ENCODE measurements around the gene RBM26. TPM values are rescaled to one million over a fixed set of nuclear protein-coding genes. Genes with fewer than 3 reads are reported as not detected.

Gene RBM26
- polyA plus RNA-seq, 1 donor from 2014 or later: 18.4 TPM

- Mint-ChIP-seq H3K4me3 (no peak overlapping the region), H3K4me1 (no peaks in the 10 kb centered on the region), H3K27ac (no peak overlapping the region), H3K27me3 (no peaks in the 10 kb centered on the region), H3K36me3 (peaks cover 2% of the 10 kb centered on the region), H3K9me3 (no peaks in the 10 kb centered on the region)
Observed at GRCh38 chr13:79435561-79435990, 29.5 kb upstream of the RBM26 start.

GRCh38 chr13:79434556-79434955, 28.5 kb upstream of the RBM26 start:
- Mint-ChIP-seq H3K4me3 (no peak overlapping the region), H3K36me3 (peaks cover 3% of the 10 kb centered on the region), H3K27me3 (no peaks in the 10 kb centered on the region), H3K4me1 (no peaks in the 10 kb centered on the region), H3K9me3 (no peaks in the 10 kb centered on the region), H3K27ac (no peak overlapping the region)

GRCh38 chr13:79432992-79433391, 26.9 kb upstream of the RBM26 start:
- peaks cover 3% of the 10 kb centered on the region for H3K36me3 Mint-ChIP-seq
- no peak overlapping the region for H3K4me3 Mint-ChIP-seq
- H3K27me3 Mint-ChIP-seq: no peaks in the 10 kb centered on the region
- no peaks in the 10 kb centered on the region for H3K9me3 Mint-ChIP-seq
- no peak overlapping the region for H3K27ac Mint-ChIP-seq
- peaks cover 0 to 3% (median 0%) of the 10 kb centered on the region in 3 donors for H3K4me1 Mint-ChIP-seq

GRCh38 chr13:79432086-79432485, 26.0 kb upstream of the RBM26 start:
- Mint-ChIP-seq H3K4me1 (peaks cover 0 to 3% (median 0%) of the 10 kb centered on the region in 3 donors), H3K36me3 (peaks cover 3% of the 10 kb centered on the region), H3K4me3 (no peak overlapping the region), H3K27me3 (no peaks in the 10 kb centered on the region), H3K27ac (no peak overlapping the region), H3K9me3 (no peaks in the 10 kb centered on the region)

GRCh38 chr13:79429309-79429708, 23.3 kb upstream of the RBM26 start:
- H3K27me3 Mint-ChIP-seq: no peaks in the 10 kb centered on the region
- H3K36me3 Mint-ChIP-seq: peaks cover 3% of the 10 kb centered on the region
- H3K9me3 Mint-ChIP-seq: no peaks in the 10 kb centered on the region
- no peak overlapping the region for H3K4me3 Mint-ChIP-seq
- H3K27ac Mint-ChIP-seq: no peak overlapping the region
- peaks cover 0 to 3% (median 0%) of the 10 kb centered on the region in 3 donors for H3K4me1 Mint-ChIP-seq

GRCh38 chr13:79427883-79428282, 21.8 kb upstream of the RBM26 start:
- peak overlapping the region in 1 of 3 donors; percentile 63 for H3K27ac Mint-ChIP-seq
- no peak overlapping the region for H3K4me3 Mint-ChIP-seq
- H3K36me3 Mint-ChIP-seq: peaks cover 3% of the 10 kb centered on the region
- no peaks in the 10 kb centered on the region for H3K9me3 Mint-ChIP-seq
- no peaks in the 10 kb centered on the region for H3K27me3 Mint-ChIP-seq
- H3K4me1 Mint-ChIP-seq: peaks cover 0 to 3% (median 0%) of the 10 kb centered on the region in 3 donors

- no peaks in the 10 kb centered on the region for H3K9me3 Mint-ChIP-seq
Observed at GRCh38 chr13:79427265-79427664, 21.2 kb upstream of the RBM26 start.

GRCh38 chr13:79423801-79424642, 18.0 kb upstream of the RBM26 start:
- Mint-ChIP-seq H3K4me1 (no peaks in the 10 kb centered on the region), H3K36me3 (no peaks in the 10 kb centered on the region), H3K27ac (no peak overlapping the region), H3K9me3 (no peaks in the 10 kb centered on the region), H3K27me3 (no peaks in the 10 kb centered on the region), H3K4me3 (no peak overlapping the region)

More at GRCh38 chr13:79427265-79427664, 21.2 kb upstream of the RBM26 start:
- H3K27me3 Mint-ChIP-seq: no peaks in the 10 kb centered on the region
- no peak overlapping the region for H3K27ac Mint-ChIP-seq
- no peak overlapping the region for H3K4me3 Mint-ChIP-seq
- H3K36me3 Mint-ChIP-seq: peaks cover 3% of the 10 kb centered on the region
- H3K4me1 Mint-ChIP-seq: peaks cover 0 to 3% (median 0%) of the 10 kb centered on the region in 3 donors

GRCh38 chr13:79423340-79423739, 17.3 kb upstream of the RBM26 start:
- no peaks in the 10 kb centered on the region for H3K36me3 Mint-ChIP-seq
- no peak overlapping the region for H3K27ac Mint-ChIP-seq

GRCh38 chr13:79419365-79419764, 13.3 kb upstream of the RBM26 start:
- no peaks in the 10 kb centered on the region for H3K36me3 Mint-ChIP-seq
- no peak overlapping the region for H3K27ac Mint-ChIP-seq
- no peaks in the 10 kb centered on the region for H3K4me1 Mint-ChIP-seq
- no peaks in the 10 kb centered on the region for H3K9me3 Mint-ChIP-seq
- H3K4me3 Mint-ChIP-seq: no peak overlapping the region
- no peaks in the 10 kb centered on the region for H3K27me3 Mint-ChIP-seq

More at GRCh38 chr13:79423340-79423739, 17.3 kb upstream of the RBM26 start:
- Mint-ChIP-seq H3K4me3 (no peak overlapping the region), H3K4me1 (no peaks in the 10 kb centered on the region), H3K9me3 (no peaks in the 10 kb centered on the region), H3K27me3 (no peaks in the 10 kb centered on the region)

GRCh38 chr13:79417741-79418140, 11.7 kb upstream of the RBM26 start:
- H3K27me3 Mint-ChIP-seq: no peaks in the 10 kb centered on the region
- H3K4me3 Mint-ChIP-seq: no peak overlapping the region
- no peaks in the 10 kb centered on the region for H3K9me3 Mint-ChIP-seq
- no peaks in the 10 kb centered on the region for H3K4me1 Mint-ChIP-seq
- H3K36me3 Mint-ChIP-seq: no peaks in the 10 kb centered on the region
- H3K27ac Mint-ChIP-seq: no peak overlapping the region

GRCh38 chr13:79413521-79413920, 7.5 kb upstream of the RBM26 start:
- Mint-ChIP-seq H3K27me3 (no peaks in the 10 kb centered on the region), H3K9me3 (no peaks in the 10 kb centered on the region), H3K4me3 (no peak overlapping the region)

GRCh38 chr13:79409828-79410227, 3.8 kb upstream of the RBM26 start:
- Mint-ChIP-seq H3K27ac (peak overlapping the region in 1 of 3 donors; percentile 6), H3K27me3 (no peaks in the 10 kb centered on the region), H3K9me3 (no peaks in the 10 kb centered on the region), H3K4me3 (peak overlapping the region in 1 of 4 donors; percentile 41), H3K4me1 (peaks cover 16 to 18% (median 18%) of the 10 kb centered on the region in 3 donors), H3K36me3 (no peaks in the 10 kb centered on the region)

More at GRCh38 chr13:79413521-79413920, 7.5 kb upstream of the RBM26 start:
- peaks cover 0 to 5% (median 2%) of the 10 kb centered on the region in 3 donors for H3K4me1 Mint-ChIP-seq
- H3K27ac Mint-ChIP-seq: no peak overlapping the region
- H3K36me3 Mint-ChIP-seq: no peaks in the 10 kb centered on the region

GRCh38 chr13:79407349-79407979, 1.4 kb upstream of the RBM26 start:
- Mint-ChIP-seq H3K36me3 (no peaks in the 10 kb centered on the region), H3K27me3 (no peaks in the 10 kb centered on the region), H3K27ac (peak overlapping the region in 1 of 3 donors; percentile 68)

GRCh38 chr13:79406597-79406908, 498 bp upstream of the RBM26 start:
- no peak overlapping the region for H3K4me3 Mint-ChIP-seq
- H3K4me1 Mint-ChIP-seq: peaks cover 30 to 32% (median 30%) of the 10 kb centered on the region in 3 donors
- no peaks in the 10 kb centered on the region for H3K27me3 Mint-ChIP-seq
- no peaks in the 10 kb centered on the region for H3K36me3 Mint-ChIP-seq
- H3K9me3 Mint-ChIP-seq: no peaks in the 10 kb centered on the region
- peak overlapping the region in 1 of 3 donors; percentile 99 for H3K27ac Mint-ChIP-seq

More at GRCh38 chr13:79407349-79407979, 1.4 kb upstream of the RBM26 start:
- H3K4me3 Mint-ChIP-seq: peak overlapping the region in 2 of 4 donors; percentile 45 to 71
- H3K4me1 Mint-ChIP-seq: peaks cover 24 to 26% (median 25%) of the 10 kb centered on the region in 3 donors
- no peaks in the 10 kb centered on the region for H3K9me3 Mint-ChIP-seq

Data from IgD-negative memory B cell (primary cell).